GM21576 (cell line): ENCODE results near the gene CITED1.

ENCODE experiments used
- ATAC-seq: cut with Tn5 transposase; IDR thresholded peaks from one replicate; pipeline ENCODE4 v1.9.1; 2021; ENCODE audit warnings: mild to moderate bottlenecking, moderate library complexity; ENCODE audit not compliant: unreplicated experiment

The CITED1 gene

DNA sequence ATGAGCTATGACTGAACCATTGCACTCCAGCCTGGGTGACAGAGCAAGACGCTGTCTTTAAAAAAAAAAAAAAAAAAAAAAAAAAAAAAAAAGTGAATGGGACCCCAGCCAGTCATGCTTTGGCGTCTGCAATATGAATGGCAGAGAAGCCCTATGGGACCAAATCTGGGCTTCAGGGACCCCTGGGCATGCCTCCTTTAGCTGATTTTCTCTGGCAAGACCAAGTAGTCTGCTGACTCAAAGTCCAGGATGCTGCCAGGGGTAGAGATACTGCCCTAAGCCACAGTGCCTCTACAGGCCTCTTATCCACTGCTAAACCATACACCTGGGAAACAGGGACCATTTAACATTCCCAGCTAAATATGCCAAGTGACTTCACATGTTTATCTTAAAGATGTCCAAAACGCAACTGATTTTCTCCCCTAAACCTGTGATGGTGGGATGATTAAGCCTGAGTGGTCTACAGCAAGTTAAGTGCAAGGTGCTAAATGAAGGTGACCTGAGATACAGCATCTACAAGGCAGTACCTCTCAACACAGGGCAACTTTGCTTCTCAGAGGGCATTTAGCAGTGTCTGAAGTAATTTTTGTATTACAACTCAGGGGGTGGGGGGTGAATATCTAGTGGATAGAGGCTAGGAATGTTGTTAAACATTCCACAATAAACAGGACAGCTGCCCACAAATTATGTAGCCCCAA is 34.5 kb downstream of the CITED1 start:
- ATAC-seq = no peak

DNA sequence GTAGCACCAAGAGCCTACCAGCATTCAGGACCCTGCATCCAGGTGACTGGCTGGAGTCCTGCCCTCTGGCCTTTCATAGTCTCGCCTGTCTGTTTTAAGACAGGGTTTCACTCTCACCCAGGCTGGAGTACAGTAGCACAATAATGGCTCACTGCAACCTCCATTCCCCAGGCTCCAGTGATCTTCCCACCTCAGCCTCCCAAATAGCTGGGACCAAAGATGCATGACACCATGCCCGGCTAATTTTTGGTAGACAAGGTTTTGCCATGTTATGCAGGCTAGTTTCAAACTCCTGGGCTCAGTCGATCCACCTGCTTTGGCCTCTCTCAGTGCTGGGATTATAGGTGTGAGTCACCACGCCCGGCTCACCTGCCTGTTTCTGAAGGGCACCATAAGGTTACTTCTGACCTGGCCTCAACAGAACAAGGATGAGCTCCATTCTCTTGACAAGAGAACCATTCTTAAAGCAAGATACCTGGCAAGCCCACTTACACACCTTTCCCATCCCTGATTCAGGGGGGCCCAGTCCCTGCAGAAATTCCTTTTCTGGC is 35.3 kb downstream of the CITED1 start:
- ATAC-seq = no peak

DNA sequence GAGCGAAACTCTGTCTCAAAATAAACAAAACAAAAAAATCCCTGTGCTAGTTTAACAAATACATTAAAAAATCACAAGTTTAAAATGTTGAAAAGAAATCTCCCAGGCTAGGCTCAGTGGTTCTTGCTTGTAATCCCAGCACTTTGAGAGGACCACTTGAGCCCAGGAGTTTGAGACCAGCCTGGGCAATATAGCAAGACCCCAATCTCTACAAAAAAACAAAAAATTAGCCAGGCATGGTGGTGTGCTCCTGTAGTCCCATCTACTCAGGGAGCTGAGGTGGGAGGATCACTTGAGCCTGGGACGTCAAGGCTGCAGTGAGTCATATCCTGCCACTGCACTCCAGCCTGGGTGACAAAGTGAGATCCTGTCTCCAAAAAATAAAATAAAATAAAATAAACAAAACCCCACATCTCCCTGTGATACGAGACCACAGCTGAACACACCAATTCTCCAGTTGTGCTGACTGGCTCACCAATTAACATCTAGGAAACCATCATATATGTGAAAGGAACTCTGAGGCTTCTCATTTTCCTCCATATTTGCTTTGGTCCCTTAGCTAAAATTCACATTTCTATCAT is 36.0 kb downstream of the CITED1 start:
- ATAC-seq = no peak

DNA sequence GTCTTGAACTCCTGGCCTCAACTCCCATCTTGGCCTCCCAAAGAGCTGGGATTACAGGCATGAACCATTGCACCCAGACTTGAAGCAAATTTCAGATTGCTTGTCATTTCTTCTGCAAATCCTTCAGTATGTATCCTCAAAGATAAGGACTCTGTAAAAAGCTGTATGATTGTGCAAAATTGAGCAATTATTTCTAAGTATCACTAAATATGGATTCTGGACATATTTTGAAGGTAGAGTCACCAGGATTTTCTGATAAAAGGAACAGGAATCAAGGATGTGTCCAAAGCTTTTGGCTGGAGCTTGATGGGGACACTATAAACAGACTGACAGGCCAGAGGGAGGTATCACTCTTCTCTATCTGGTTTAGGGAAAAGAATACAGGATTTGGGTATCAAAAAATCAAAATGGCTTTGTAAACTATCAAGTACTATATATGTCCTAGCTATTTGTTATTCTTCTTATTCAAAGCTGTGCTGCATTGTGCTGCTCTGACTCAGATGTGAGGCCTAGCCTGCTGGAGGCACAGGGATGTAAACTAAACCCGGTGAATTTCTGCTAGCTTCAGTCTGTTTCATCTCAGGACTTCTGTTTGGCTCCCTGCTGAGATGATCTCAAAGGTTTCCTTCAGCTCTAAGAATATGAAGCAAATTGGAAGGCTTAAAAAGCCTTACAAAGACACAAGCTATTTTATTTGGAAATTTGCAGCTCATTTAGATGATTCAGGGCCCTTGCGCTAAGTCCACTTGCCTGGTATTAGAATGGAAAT is 36.9 kb downstream of the CITED1 start:
- no peak for ATAC-seq

DNA sequence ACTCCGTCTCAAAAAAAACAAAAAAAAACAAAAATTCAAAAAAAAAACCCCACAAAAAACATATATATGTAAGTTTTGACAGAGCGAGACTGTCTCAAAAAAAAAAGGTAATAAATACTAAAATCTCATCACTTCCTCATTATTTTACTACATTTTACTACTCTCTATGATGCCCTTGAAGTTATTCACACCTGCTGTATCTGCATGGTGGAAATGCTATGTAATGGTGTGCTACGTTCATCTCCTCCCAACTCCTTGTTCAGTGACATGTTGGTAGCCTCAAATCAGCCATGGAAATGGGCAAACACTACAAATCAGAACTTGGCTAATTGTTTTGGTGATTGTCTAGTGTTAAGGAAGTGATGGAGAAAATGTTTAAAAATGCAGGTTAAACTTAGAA is 40.5 kb downstream of the CITED1 start:
- ATAC-seq = no peak

DNA sequence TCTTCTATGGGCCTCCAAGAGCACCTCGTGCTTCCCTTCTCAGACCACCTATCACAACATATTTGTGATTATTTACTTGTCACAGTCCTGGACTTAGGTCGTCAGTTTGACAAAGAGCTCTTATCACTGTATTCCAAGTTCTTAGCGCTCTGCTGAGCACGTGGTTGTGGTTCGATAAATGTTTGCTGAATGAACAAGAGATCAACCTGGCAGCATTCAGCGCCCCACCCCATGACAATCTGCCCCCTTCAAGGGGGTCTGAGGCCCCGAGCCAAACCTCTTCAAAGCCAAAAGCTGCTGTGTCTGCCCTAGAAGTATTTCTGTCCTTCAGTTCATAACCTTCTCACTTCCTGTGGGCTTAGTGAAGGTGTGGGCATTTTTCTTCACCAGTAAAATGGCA is 43.6 kb downstream of the CITED1 start:
- no peak for ATAC-seq

DNA sequence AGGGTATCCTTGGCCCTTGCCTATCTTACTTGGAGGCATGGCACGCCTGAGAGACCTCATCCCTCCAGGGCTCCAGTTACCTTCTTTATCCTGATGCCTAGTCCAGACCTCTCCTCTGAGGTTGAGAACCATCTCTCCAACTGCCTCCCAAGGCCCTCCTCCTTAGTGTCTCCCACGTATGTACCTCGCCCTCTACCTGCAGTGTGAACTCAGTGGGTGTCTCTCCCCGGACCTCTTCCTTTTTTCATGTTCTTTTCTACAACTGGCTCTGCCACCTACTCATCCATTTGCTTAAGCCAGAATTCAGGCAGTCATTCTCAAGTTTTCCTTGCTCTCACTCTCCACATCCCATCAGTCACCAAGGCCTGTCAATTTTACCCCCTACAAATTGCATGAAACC is 45.3 kb downstream of the CITED1 start:
- ATAC-seq = no peak

DNA sequence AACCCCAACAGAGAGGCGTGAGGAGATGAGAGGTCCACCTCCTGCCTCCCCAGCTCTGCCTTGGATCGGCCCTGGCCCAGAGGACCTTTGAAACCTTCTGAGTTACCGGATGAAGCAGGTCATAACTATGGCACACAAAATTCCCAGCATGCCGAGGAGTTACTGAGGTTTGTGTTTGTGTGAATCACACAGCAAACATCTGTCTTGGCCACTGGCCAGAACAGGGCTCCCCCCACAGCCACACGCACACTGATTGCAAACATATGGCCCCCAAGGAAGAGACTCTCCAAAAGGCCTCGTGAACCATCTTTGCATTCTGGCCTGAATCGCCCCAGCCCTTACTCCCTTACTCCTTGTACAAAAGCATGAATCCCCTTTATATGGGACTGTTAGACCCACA is 47.5 kb downstream of the CITED1 start:
- no peak for ATAC-seq

DNA sequence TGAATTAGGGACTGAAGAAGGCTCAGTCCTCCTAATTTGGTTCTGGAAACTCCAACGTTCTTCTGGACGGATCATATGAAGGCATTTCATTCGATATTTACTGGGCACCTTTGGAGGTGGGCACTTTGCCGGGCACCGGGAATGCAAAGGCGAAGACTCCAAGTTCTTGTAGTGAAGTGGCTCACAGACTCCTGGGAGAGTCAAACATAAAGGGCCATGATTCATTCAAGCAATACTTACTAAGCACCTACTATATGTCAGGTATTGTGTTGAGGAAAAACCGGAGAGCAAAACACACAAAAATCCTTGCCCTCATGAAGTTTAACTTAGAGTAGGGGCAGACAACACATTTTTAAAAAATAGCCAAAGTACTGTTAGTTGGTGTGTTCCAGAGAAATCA is 49.9 kb downstream of the CITED1 start:
- ATAC-seq = no peak

DNA sequence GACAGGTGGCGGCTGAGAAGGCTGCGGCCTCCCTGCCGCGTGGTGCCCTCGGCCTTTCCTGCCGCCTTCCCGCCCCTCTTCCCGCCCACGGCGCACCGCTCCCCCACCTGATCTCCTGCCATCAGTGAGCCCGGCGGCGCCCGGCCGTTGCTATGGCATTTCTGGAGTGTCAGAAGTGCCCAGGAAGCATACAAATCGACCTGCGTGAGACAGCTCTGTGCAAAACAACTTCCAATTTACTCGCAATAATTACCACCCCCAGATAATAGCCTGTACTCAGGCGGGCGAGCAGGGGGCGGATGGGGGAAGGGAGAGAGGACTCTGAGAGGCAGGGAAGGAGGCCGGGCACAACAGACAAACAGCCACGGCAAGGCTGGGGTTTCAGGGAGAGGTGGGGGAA is 50.3 kb downstream of the CITED1 start:
- ATAC-seq = no peak

DNA sequence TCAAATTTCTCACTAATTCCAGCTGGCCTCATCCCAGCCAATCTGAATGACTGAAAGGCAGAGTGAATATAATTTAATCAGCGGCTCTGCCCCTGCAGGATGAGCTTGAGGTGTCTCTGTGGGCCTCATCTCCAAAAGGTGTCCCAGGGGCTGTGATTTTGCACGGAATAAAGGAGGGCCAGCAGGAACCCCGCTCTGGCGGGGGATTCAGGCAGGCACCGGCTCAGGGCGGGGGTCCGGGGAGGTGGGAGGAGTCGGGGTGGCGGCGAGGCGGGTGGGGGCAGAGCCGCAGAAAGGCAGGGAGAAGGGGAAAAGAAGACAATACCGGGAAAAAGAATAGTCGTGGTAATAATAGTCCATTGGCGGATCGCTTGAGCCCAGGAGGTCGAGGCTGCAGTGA is 50.9 kb downstream of the CITED1 start:
- ATAC-seq = no peak

DNA sequence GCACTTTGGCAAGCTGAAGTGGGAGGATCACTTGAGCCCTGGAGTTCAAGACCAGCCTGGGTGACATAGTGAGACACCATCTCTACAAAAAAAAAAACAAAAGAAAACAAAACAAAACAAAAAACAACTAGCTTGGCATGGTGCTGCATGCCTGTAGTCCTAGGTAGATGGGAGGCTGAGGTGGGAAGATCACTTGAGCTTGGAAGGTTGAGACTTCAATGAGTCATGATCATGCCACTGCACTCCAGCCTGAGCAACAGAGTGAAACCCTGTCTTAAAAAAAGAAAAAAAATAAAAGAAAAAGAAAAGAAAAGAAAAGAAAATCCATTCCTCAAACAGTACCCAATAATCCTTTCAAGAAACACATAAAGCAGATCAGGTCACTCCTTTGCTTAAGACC is 52.0 kb downstream of the CITED1 start:
- no peak for ATAC-seq
